ENCODE data around the gene MYO3B. TPM values are rescaled to one million over a fixed set of nuclear protein-coding genes. Genes with fewer than 3 reads are reported as not detected.

MYO3B gene
- total and polyA plus RNA-seq, 12 donors, result 0.04 to 0.11 (median 0.06) TPM; not detected in 8

- no peak for DNase-seq
- Histone ChIP-seq H3K27me3 (no peaks in the 10 kb centered on the region), H3K36me3 (replicated peaks in 1 of 2) (no peaks in the 10 kb centered on the region), H3K9me3 (replicated peaks in 1 of 3) (no peaks in the 10 kb centered on the region), H3K4me3 (no peak overlapping the region), H3K4me1 (replicated peaks in 1 of 2) (no peaks in the 10 kb centered on the region), H3K27ac (no peak overlapping the region)
- no peak for TF ChIP-seq CTCF (IDR thresholded peaks at IDR 0.05)
- TF ChIP-seq POLR2A (IDR thresholded peaks at IDR 0.05), result no peak
- 56 to 86% (median 74%) methylated on average over 1 of the region's 1 CpG for WGBS, 4 donors
- intact Hi-C loops (cut with DNase I), result loop anchor here in 1 of 2 donors (10.0 kb wide), 1 partner anchor 326 kb away; the partner anchor contains the start of gene GAD1
Observed at GRCh38 chr2:170488807-170489206, 310.9 kb downstream of the MYO3B start.

GRCh38 chr2:170492010-170492409 is 314.1 kb downstream of the MYO3B start:
- no peaks in the 10 kb centered on the region for H3K9me3 ChIP-seq (replicated peaks in 1 of 3)
- H3K4me1 ChIP-seq (replicated peaks in 1 of 2), result no peaks in the 10 kb centered on the region
- no peak overlapping the region for H3K4me3 ChIP-seq
- no peak overlapping the region for H3K27ac ChIP-seq
- TF ChIP-seq POLR2A (IDR thresholded peaks at IDR 0.05) (no peak), CTCF (IDR thresholded peaks at IDR 0.05) (no peak)
- H3K27me3 ChIP-seq, result peaks cover 5% of the 10 kb centered on the region
- intact Hi-C loops (cut with DNase I), result no loop called here
- WGBS, 4 donors, result 75 to 83% (median 80%) methylated on average over 3 of the region's 3 CpGs
- DNase-seq, result no peak
- no peaks in the 10 kb centered on the region for H3K36me3 ChIP-seq (replicated peaks in 1 of 2)

GRCh38 chr2:170493426-170494097 is 315.6 kb downstream of the MYO3B start:
- no peaks in the 10 kb centered on the region for H3K36me3 ChIP-seq (replicated peaks in 1 of 2)
- H3K4me3 ChIP-seq, result no peak overlapping the region
- H3K27me3 ChIP-seq, result peaks cover 5% of the 10 kb centered on the region
- no peak for DNase-seq
- intact Hi-C loops (cut with DNase I), result no loop called here
- 65 to 74% (median 68%) methylated on average over 5 of the region's 5 CpGs for WGBS, 4 donors
- TF ChIP-seq POLR2A (IDR thresholded peaks at IDR 0.05) (no peak), CTCF (IDR thresholded peaks at IDR 0.05) (no peak)
- no peaks in the 10 kb centered on the region for H3K9me3 ChIP-seq (replicated peaks in 1 of 3)
- H3K27ac ChIP-seq, result no peak overlapping the region
- H3K4me1 ChIP-seq (replicated peaks in 1 of 2), result no peaks in the 10 kb centered on the region

- TF ChIP-seq POLR2A (IDR thresholded peaks at IDR 0.05) (no peak), CTCF (IDR thresholded peaks at IDR 0.05) (no peak)
- Histone ChIP-seq H3K36me3 (replicated peaks in 1 of 2) (no peaks in the 10 kb centered on the region), H3K4me3 (no peak overlapping the region), H3K4me1 (replicated peaks in 1 of 2) (no peaks in the 10 kb centered on the region), H3K27me3 (peaks cover 5% of the 10 kb centered on the region), H3K27ac (no peak overlapping the region), H3K9me3 (replicated peaks in 1 of 3) (no peaks in the 10 kb centered on the region)
- DNase-seq, result no peak
- 20 to 82% (median 60%) methylated on average over 1 of the region's 1 CpG for WGBS, 4 donors
- intact Hi-C loops (cut with DNase I), result no loop called here
Observed at GRCh38 chr2:170495896-170496295, 317.9 kb downstream of the MYO3B start.
